Measurements from ENCODE around the gene ZC3H7B.

Gene ZC3H7B

GRCh38 chr22:41368543-41369423 lies 67.5 kb downstream of the ZC3H7B start:
- TF ChIP-seq USF1 (IDR thresholded peaks at IDR 0.05) (no peak), TAF1 (IDR thresholded peaks at IDR 0.05; ENCODE audit: low read depth) (no peak), FOXM1 (IDR thresholded peaks at IDR 0.05; ENCODE audit: borderline replicate concordance, low read depth) (no peak), EGR1 (IDR thresholded peaks at IDR 0.05) (no peak), NFIC (IDR thresholded peaks at IDR 0.05) (no peak), YY1 (IDR thresholded peaks at IDR 0.05; ENCODE audit: low read depth) (no peak), ZBTB7A (IDR thresholded peaks at IDR 0.05; ENCODE audit: low read depth) (no peak), TEAD4 (IDR thresholded peaks at IDR 0.05) (no peak), CREB1 (IDR thresholded peaks at IDR 0.05; ENCODE audit: low read depth) (no peak), EP300 (IDR thresholded peaks at IDR 0.05; ENCODE audit: borderline replicate concordance) (no peak), CEBPB (IDR thresholded peaks at IDR 0.05) (no peak)
- TF ChIP-seq, protein P1, sequence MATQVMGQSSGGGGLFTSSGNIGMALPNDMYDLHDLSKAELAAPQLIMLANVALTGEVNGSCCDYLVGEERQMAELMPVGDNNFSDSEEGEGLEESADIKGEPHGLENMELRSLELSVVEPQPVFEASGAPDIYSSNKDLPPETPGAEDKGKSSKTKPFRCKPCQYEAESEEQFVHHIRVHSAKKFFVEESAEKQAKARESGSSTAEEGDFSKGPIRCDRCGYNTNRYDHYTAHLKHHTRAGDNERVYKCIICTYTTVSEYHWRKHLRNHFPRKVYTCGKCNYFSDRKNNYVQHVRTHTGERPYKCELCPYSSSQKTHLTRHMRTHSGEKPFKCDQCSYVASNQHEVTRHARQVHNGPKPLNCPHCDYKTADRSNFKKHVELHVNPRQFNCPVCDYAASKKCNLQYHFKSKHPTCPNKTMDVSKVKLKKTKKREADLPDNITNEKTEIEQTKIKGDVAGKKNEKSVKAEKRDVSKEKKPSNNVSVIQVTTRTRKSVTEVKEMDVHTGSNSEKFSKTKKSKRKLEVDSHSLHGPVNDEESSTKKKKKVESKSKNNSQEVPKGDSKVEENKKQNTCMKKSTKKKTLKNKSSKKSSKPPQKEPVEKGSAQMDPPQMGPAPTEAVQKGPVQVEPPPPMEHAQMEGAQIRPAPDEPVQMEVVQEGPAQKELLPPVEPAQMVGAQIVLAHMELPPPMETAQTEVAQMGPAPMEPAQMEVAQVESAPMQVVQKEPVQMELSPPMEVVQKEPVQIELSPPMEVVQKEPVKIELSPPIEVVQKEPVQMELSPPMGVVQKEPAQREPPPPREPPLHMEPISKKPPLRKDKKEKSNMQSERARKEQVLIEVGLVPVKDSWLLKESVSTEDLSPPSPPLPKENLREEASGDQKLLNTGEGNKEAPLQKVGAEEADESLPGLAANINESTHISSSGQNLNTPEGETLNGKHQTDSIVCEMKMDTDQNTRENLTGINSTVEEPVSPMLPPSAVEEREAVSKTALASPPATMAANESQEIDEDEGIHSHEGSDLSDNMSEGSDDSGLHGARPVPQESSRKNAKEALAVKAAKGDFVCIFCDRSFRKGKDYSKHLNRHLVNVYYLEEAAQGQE (IDR thresholded peaks at IDR 0.05; ENCODE audit: low read depth) = no peak
- TF ChIP-seq, protein P2, sequence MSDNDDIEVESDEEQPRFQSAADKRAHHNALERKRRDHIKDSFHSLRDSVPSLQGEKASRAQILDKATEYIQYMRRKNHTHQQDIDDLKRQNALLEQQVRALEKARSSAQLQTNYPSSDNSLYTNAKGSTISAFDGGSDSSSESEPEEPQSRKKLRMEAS (IDR thresholded peaks at IDR 0.05) = no peak

GRCh38 chr22:41369424-41369745 lies 68.1 kb downstream of the ZC3H7B start:
- TF ChIP-seq NFIC (IDR thresholded peaks at IDR 0.05) (no peak), TCF12 (IDR thresholded peaks at IDR 0.05; ENCODE audit: low read depth) (no peak), USF1 (IDR thresholded peaks at IDR 0.05) (no peak), CREB1 (IDR thresholded peaks at IDR 0.05; ENCODE audit: low read depth) (no peak), TEAD4 (IDR thresholded peaks at IDR 0.05) (no peak), TAF1 (IDR thresholded peaks at IDR 0.05; ENCODE audit: low read depth) (no peak)
- TF ChIP-seq, protein P2 (IDR thresholded peaks at IDR 0.05) = no peak

GRCh38 chr22:41369837-41370236 lies 68.5 kb downstream of the ZC3H7B start:
- TF ChIP-seq FOXM1 (IDR thresholded peaks at IDR 0.05; ENCODE audit: borderline replicate concordance, low read depth) = no peak
- no peak for TF ChIP-seq TAF1 (IDR thresholded peaks at IDR 0.05; ENCODE audit: low read depth)
- TF ChIP-seq CEBPB (IDR thresholded peaks at IDR 0.05) = no peak
- no peak for TF ChIP-seq ZBTB7A (IDR thresholded peaks at IDR 0.05; ENCODE audit: low read depth)
- no peak for TF ChIP-seq EP300 (IDR thresholded peaks at IDR 0.05; ENCODE audit: borderline replicate concordance)
- TF ChIP-seq EGR1 (IDR thresholded peaks at IDR 0.05) = no peak
- TF ChIP-seq, protein P2 (IDR thresholded peaks at IDR 0.05) = no peak
- no peak for TF ChIP-seq NFIC (IDR thresholded peaks at IDR 0.05)

DNA sequence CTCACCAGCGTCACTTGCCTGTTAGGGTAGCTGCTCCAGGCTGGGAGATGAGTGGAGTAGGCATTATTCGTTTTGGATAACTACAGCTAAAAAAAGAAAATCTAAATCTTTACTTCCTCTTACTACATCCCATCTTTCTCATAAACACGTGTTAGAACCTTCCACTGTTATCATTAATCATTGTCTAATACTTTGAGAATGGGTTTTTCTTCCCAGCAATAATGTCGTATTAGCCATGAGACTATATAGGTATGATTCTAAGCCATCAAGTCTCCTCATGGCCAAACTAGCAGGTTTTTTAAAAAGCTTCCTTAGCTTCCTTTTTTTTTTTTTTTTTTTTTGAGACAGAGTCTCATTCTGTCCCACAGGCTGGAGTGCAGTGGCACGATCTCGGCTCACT lies 76.5 kb downstream of the ZC3H7B start:
- TF ChIP-seq, protein P2 (IDR thresholded peaks at IDR 0.05) = no peak

- TF ChIP-seq, protein P2 (IDR thresholded peaks at IDR 0.05) = no peak
Observed at GRCh38 chr22:41380993-41381328, 79.6 kb downstream of the ZC3H7B start.

DNA sequence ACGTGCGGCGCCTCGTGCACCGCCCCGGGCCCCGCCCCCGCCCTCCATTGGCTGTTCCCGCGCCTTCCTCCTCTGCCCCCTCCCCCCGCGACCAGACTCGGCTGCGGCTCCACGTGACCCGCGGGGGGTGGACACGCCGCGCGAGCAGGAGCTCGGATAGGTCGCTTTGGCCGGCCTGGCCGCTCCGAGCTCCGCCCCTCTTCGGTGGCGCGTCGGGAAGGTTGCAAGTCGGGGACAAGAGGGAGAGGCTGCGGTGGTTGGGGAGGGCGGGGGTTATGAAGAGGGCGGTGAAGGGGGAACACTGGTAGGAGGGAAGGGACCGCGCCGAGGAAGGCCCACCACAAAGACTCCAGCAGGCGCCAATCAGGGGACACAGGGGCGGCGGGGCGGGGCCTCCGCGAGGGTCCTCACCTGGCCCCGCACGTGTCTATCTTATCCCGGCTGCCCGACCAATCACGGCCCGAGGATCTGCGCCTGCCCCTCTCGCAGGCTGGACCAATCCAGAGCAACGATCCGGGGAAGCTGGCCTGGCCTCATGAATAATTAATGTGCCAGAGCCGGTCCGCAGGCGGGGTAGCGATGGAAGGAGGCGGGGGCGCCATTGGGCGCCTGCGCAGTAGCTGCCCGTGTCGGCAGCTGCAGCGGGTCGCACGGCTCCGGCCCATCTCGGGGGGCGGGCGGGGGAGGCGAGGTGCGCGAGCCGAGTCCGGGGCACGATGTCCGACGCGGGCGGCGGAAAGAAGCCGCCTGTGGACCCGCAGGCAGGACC lies 80.2 kb downstream of the ZC3H7B start, which contains the start of gene TEF:
TSS of gene TEF (plus strand) at position 614 of the 769 bp plus-strand sequence. CDS start at position 717, 103 bp downstream.
- no peak for TF ChIP-seq EGR1 (IDR thresholded peaks at IDR 0.05)
- no peak for TF ChIP-seq FOXM1 (IDR thresholded peaks at IDR 0.05; ENCODE audit: borderline replicate concordance, low read depth)
- TF ChIP-seq EP300 (IDR thresholded peaks at IDR 0.05; ENCODE audit: borderline replicate concordance) = no peak
- TF ChIP-seq, protein P2 (IDR thresholded peaks at IDR 0.05) = peak; percentile 90
- no peak for TF ChIP-seq CEBPB (IDR thresholded peaks at IDR 0.05)
- peak; percentile 97 for TF ChIP-seq USF1 (IDR thresholded peaks at IDR 0.05)
- no peak for TF ChIP-seq TEAD4 (IDR thresholded peaks at IDR 0.05)
- TF ChIP-seq TCF12 (IDR thresholded peaks at IDR 0.05; ENCODE audit: low read depth) = no peak
- no peak for TF ChIP-seq RAD21 (IDR thresholded peaks at IDR 0.05; ENCODE audit: low read depth)
- TF ChIP-seq, protein P1 (IDR thresholded peaks at IDR 0.05; ENCODE audit: low read depth) = no peak
- TF ChIP-seq TAF1 (IDR thresholded peaks at IDR 0.05; ENCODE audit: low read depth) = no peak
- TF ChIP-seq ZBTB7A (IDR thresholded peaks at IDR 0.05; ENCODE audit: low read depth) = peak; percentile 91
- TF ChIP-seq CREB1 (IDR thresholded peaks at IDR 0.05; ENCODE audit: low read depth) = no peak
- no peak for TF ChIP-seq YY1 (IDR thresholded peaks at IDR 0.05; ENCODE audit: low read depth)
